Midbrain (tissue), 1 donor: ENCODE results near the gene RASA3.
"Not testable (repeated sequence)": the region's sequence is repeated elsewhere in the genome, so short reads cannot be mapped to it uniquely, and the experiment has no call there.

Experiments
- DNase-seq: peaks from one replicate; lab custom pipeline; 2025; lab: John Stamatoyannopoulos, UW

RASA3 gene

GRCh38 chr13:114033541-114034315 lies 98.7 kb downstream of the RASA3 start:
- no peak for DNase-seq

GRCh38 chr13:114032126-114032799 lies 100.2 kb downstream of the RASA3 start:
- no peak for DNase-seq

- DNase-seq = no peak
Observed at GRCh38 chr13:114031631-114032030, 100.8 kb downstream of the RASA3 start.

GRCh38 chr13:114030666-114031610 lies 101.5 kb downstream of the RASA3 start:
- DNase-seq = no peak

GRCh38 chr13:114029866-114030625 lies 102.4 kb downstream of the RASA3 start:
- no peak for DNase-seq

GRCh38 chr13:114027826-114028225 lies 104.6 kb downstream of the RASA3 start:
- no peak for DNase-seq

GRCh38 chr13:114027046-114027715 lies 105.2 kb downstream of the RASA3 start:
- DNase-seq = no peak

GRCh38 chr13:114026481-114026880 lies 105.9 kb downstream of the RASA3 start:
- no peak for DNase-seq

- DNase-seq = peak; percentile 11
Observed at GRCh38 chr13:114025714-114026431, 106.5 kb downstream of the RASA3 start.

- DNase-seq = no peak
Observed at GRCh38 chr13:114025405-114025713, 107.1 kb downstream of the RASA3 start.

- DNase-seq = no peak
Observed at GRCh38 chr13:114024603-114025404, 107.6 kb downstream of the RASA3 start.

- DNase-seq = no peak
Observed at GRCh38 chr13:114023716-114024602, 108.5 kb downstream of the RASA3 start.

- DNase-seq = no peak
Observed at GRCh38 chr13:114022876-114023275, 109.5 kb downstream of the RASA3 start.

GRCh38 chr13:114022309-114022669 lies 110.1 kb downstream of the RASA3 start:
- DNase-seq = no peak

GRCh38 chr13:114021464-114022308 lies 110.7 kb downstream of the RASA3 start:
- DNase-seq = peak; percentile 64

GRCh38 chr13:114020750-114021463 lies 111.5 kb downstream of the RASA3 start:
- DNase-seq = no peak

- DNase-seq = not testable (repeated sequence)
Observed at GRCh38 chr13:114020134-114020533, 112.3 kb downstream of the RASA3 start.
